SK-N-MC (cell line): Measurements from ENCODE around the gene AMPD2.

Experiments
- EZH2 ChIP-seq: fragments of 200-600 bp; sonication (generic); IDR thresholded peaks from one replicate; pipeline ENCODE4 v1.6.1; 2017; ENCODE audit warnings: antibody characterized with exemption
- POLR2AphosphoS5 ChIP-seq: IDR thresholded peaks from 2 replicates; pipeline ENCODE4 v1.6.1; 2012; ENCODE audit warnings: mild to moderate bottlenecking, low read depth, low read length, borderline replicate concordance

GRCh38 chr1:109613361-109614147 is 6.1 kb upstream of the AMPD2 start:
- no peak for TF ChIP-seq POLR2AphosphoS5
- TF ChIP-seq EZH2 = no peak
